ENCODE results near the gene NLRC3. TPM values are rescaled to one million over a fixed set of nuclear protein-coding genes. Genes with fewer than 3 reads are reported as not detected.

NLRC3 gene
- total RNA-seq, 1 donor from 2014 or later = 22.2 TPM

DNA sequence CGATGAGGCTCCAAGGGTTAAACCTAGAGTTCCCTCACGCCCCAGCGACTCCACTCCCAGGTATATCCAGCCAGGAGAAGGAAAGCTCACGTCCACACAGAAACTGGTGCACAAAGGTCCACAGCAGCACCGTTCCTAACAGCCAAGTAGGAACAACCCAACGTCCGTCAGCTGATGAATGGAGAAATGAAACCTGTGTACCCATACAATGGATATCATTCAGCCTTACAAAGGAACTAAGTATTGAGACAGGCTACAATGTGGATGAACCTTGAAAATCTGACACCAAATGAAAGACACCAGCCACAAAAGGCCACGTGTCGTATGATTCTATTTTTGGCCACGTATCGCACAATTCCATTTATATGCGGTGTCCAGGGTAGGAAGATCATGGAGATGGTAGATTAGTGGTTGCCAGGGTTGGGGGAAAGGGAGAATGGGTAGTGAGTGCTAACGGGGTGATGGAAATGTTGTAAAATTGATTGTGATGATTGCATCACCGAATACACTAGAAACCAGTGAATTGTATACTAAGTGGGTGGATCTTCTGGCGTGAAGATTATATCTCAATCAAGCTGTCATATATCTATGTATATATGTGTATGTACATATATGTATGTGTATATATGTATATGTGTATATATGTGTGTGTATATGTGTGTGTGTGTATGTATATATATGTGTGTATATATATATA lies 30.1 kb downstream of the NLRC3 start:
- Mint-ChIP-seq H3K27ac (peak overlapping the region; percentile 20), H3K9me3 (no peaks in the 10 kb centered on the region), H3K4me1 (peaks cover 43% of the 10 kb centered on the region), H3K27me3 (no peaks in the 10 kb centered on the region), H3K36me3 (ENCODE audit: low read depth) (peaks cover 58% of the 10 kb centered on the region), H3K4me3 (no peak overlapping the region)
- no peak for ATAC-seq (ENCODE audit: low read depth)
- CTCF ChIA-PET = no interaction called here
- intact Hi-C loops (cut with micrococcal nuclease) = loop anchor here (5.0 kb wide), 1 partner anchor 40 kb away; no protein-coding TSS in a partner anchor
- POLR2A ChIA-PET = interaction anchor here (0.6 kb wide), 1 partner anchor 1269 kb away, joined by 4 read pairs; no protein-coding TSS in a partner anchor
- no peak for DNase-seq
- no peak for TF ChIP-seq CTCF (IDR thresholded peaks at IDR 0.05)

DNA sequence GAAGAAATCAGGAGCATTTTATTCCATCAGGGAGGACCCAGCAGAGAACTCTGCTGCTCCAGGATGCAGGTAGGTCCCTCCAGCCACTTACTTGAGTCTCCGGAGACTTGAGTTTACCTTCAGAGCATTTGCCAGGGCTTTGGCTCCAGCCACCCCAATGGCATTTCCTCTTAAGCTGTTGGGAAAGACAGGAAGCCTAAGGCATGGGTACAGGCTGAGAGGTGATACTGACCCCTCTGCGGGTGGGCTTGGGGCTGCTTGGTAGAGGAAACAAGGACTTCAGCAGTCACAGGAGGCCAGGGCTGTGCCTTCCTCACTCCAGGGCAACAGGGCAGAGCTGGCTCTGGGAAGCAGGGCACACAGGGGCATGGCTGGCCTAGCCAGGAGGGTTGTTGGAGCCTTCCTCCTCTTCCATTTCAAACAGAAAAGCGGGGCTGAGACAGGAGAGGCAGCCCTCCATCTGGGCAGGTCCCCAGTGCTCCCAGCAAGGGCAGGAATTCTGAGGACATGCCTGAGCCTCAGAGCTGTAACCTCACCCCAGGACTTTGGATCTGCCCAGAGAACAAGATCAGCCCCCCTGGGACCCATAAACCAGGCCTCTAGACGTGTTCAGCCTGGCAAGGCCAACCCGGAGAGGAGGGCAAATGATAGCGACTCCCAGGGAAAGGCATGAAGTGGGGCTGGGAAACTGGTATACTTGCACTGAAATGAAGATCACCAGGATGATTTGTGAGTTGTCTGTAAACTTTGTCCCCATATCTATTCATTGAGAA lies 34.4 kb downstream of the NLRC3 start:
- Mint-ChIP-seq H3K4me3 (no peak overlapping the region), H3K4me1 (peaks cover 20% of the 10 kb centered on the region), H3K27ac (no peak overlapping the region), H3K9me3 (no peaks in the 10 kb centered on the region), H3K27me3 (no peaks in the 10 kb centered on the region), H3K36me3 (ENCODE audit: low read depth) (peaks cover 50% of the 10 kb centered on the region)
- DNase-seq (no peak), ATAC-seq (ENCODE audit: low read depth) (no peak)
- CTCF ChIA-PET = no interaction called here
- POLR2A ChIA-PET = interaction anchor here (0.6 kb wide), 1 partner anchor 18 kb away, joined by 3 read pairs; no protein-coding TSS in a partner anchor
- TF ChIP-seq CTCF (IDR thresholded peaks at IDR 0.05) = no peak
- intact Hi-C loops (cut with micrococcal nuclease) = no loop called here

DNA sequence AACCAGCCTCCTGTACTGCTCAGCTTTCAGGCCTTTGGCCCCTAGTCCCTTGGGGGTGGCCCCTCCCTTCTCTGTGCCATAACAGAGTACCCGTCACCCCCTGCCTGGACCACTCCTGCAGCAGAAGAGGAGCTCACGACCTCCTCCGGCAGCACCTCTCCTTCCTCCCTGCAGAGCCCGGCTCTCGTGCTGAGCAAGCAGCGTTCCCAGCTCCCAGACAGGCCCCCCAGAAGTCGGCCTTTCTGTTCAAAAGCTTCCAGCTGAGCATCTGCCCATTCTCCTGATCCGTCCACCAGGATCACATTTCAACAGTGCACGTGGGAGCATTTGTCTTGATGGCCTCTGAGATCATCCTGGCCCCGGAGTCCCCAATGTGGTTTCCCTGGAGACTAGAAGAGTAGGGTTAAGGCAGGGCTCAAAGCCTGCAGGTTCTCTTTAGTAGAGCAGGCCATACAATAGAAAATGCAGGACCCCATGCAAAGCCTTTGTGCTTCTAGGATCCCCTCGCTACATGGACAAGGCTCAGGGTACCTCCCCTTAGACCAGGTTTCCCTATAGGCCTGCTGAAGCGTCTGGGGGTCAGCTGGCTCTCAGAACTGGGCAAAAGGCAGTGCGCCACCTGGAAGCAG lies 35.6 kb downstream of the NLRC3 start:
- DNase-seq (no peak), ATAC-seq (ENCODE audit: low read depth) (no peak)
- Mint-ChIP-seq H3K27ac (no peak overlapping the region), H3K4me3 (no peak overlapping the region), H3K27me3 (no peaks in the 10 kb centered on the region), H3K9me3 (no peaks in the 10 kb centered on the region), H3K36me3 (ENCODE audit: low read depth) (peaks cover 47% of the 10 kb centered on the region), H3K4me1 (peaks cover 10% of the 10 kb centered on the region)
- POLR2A ChIA-PET = interaction anchor here (1.1 kb wide), 1 partner anchor 70 kb away, joined by 3 read pairs; no protein-coding TSS in a partner anchor
- CTCF ChIA-PET = no interaction called here
- intact Hi-C loops (cut with micrococcal nuclease) = no loop called here
- TF ChIP-seq CTCF (IDR thresholded peaks at IDR 0.05) = no peak

GRCh38 chr16:3538222-3538621 lies 39.0 kb downstream of the NLRC3 start:
- no peak overlapping the region for H3K4me3 Mint-ChIP-seq
- ChIA-PET CTCF (no interaction called here), POLR2A (no interaction called here)
- H3K27ac Mint-ChIP-seq = no peak overlapping the region
- no peak for ATAC-seq (ENCODE audit: low read depth)
- no peaks in the 10 kb centered on the region for H3K9me3 Mint-ChIP-seq
- DNase-seq = no peak
- peaks cover 41% of the 10 kb centered on the region for H3K36me3 Mint-ChIP-seq (ENCODE audit: low read depth)
- no peaks in the 10 kb centered on the region for H3K27me3 Mint-ChIP-seq
- peaks cover 22% of the 10 kb centered on the region for H3K4me1 Mint-ChIP-seq
- TF ChIP-seq CTCF (IDR thresholded peaks at IDR 0.05) = no peak
- intact Hi-C loops (cut with micrococcal nuclease) = no loop called here

- ChIA-PET CTCF (interaction anchor here (1.4 to 1.8 kb wide), 2 partner anchors 10 to 11 kb away, joined by 3 to 5 read pairs; no protein-coding TSS in a partner anchor), POLR2A (no interaction called here)
- H3K27me3 Mint-ChIP-seq = no peaks in the 10 kb centered on the region
- H3K9me3 Mint-ChIP-seq = no peaks in the 10 kb centered on the region
- H3K27ac Mint-ChIP-seq = peak overlapping the region; percentile 35
- intact Hi-C loops (cut with micrococcal nuclease) = no loop called here
- H3K36me3 Mint-ChIP-seq (ENCODE audit: low read depth) = peaks cover 30% of the 10 kb centered on the region
- no peak for DNase-seq
- ATAC-seq (ENCODE audit: low read depth) = no peak
- H3K4me1 Mint-ChIP-seq = peaks cover 22% of the 10 kb centered on the region
- no peak overlapping the region for H3K4me3 Mint-ChIP-seq
- no peak for TF ChIP-seq CTCF (IDR thresholded peaks at IDR 0.05)
Measured at GRCh38 chr16:3536851-3537250, 40.4 kb downstream of the NLRC3 start.
